ENCODE data around the gene KRTAP3-1. TPM values are rescaled to one million over a fixed set of nuclear protein-coding genes. Genes with fewer than 3 reads are reported as not detected.
"Not testable (repeated sequence)": the region's sequence is repeated elsewhere in the genome, so short reads cannot be mapped to it uniquely, and the experiment has no call there.

KRTAP3-1 gene
- total and polyA plus RNA-seq, 2 donors (not counting 3 experiments of a cell fraction or from before 2014, with no cell fraction given): not detected

GRCh38 chr17:41034346-41034935 lies 25.5 kb upstream of the KRTAP3-1 start, which contains the start of gene KRTAP1-3:
Gene KRTAP1-3, minus strand, starts transcription at chr17:41034874. Its CDS starts 53 bp downstream, at chr17:41034821.
- POLR2A ChIA-PET; H3K27ac ChIP-seq (ENCODE audit: insufficient read depth, low read depth, low read length); H3K9ac ChIP-seq (replicated peaks; ENCODE audit: extremely low read depth, insufficient read depth, low read length); intact Hi-C loops (cut with micrococcal nuclease); H3K4me1 ChIP-seq (ENCODE audit: control insufficient read depth, extremely low read depth, insufficient read depth, low read length); H4K20me1 ChIP-seq (replicated peaks; ENCODE audit: control insufficient read depth, extremely low read depth, insufficient read depth, low read length); H3K4me3 ChIP-seq (replicated peaks in 1 of 3; ENCODE audit: insufficient read depth in 1 of 3, low read depth in 1 of 3, low read length in 3 of 3); H3K79me2 ChIP-seq (ENCODE audit: control insufficient read depth, insufficient read depth, low read length); H3K36me3 ChIP-seq (ENCODE audit: control insufficient read depth in 2 of 2, extremely low read depth in 1 of 2, insufficient read depth in 2 of 2, low read length in 2 of 2); FAIRE-seq; BruUV-seq (replicated peaks); DNase-seq (ENCODE audit: low read depth, low spot score); H3K9me1 ChIP-seq (replicated peaks; ENCODE audit: control insufficient read depth, extremely low read depth, insufficient read depth, low read length); H3K9me3 ChIP-seq (replicated peaks; ENCODE audit: control insufficient read depth, insufficient read depth, low read length); H2AFZ ChIP-seq (ENCODE audit: low read depth, low read length); dilution Hi-C loops (cut with MboI; ENCODE audit: extremely low pct_ligation_motif_present, low sequenced_read_pairs); H3K4me2 ChIP-seq (ENCODE audit: insufficient read depth, low read length); H3K27me3 ChIP-seq (ENCODE audit: control insufficient read depth in 2 of 2, insufficient read depth in 2 of 2, low read length in 2 of 2): not testable (repeated sequence)
- CTCF ChIA-PET: interaction anchor here (1.0 kb wide), 1 partner anchor 9 kb away, joined by 3 read pairs; no protein-coding TSS in a partner anchor

GRCh38 chr17:41029633-41030245 lies 20.8 kb upstream of the KRTAP3-1 start, which contains the start of gene KRTAP1-4:
Gene KRTAP1-4, minus strand, starts transcription at chr17:41030195. Its CDS starts 117 bp downstream, at chr17:41030078.
- FAIRE-seq: no peak
- CTCF ChIA-PET: interaction anchor here (1.1 kb wide), 1 partner anchor 40 kb away, joined by 3 read pairs; no protein-coding TSS in a partner anchor
- no TSS peak for BruUV-seq (replicated peaks)

More at GRCh38 chr17:41029633-41030245, 20.8 kb upstream of the KRTAP3-1 start, which contains the start of gene KRTAP1-4:
- Histone ChIP-seq H3K9ac (replicated peaks; ENCODE audit: extremely low read depth, insufficient read depth, low read length) (no peak within 1 kb of the TSS), H3K27ac (ENCODE audit: insufficient read depth, low read depth, low read length) (no peak within 1 kb of the TSS), H3K4me1 (ENCODE audit: control insufficient read depth, extremely low read depth, insufficient read depth, low read length) (no peaks in the 10 kb centered on the region), H2AFZ (ENCODE audit: low read depth, low read length) (no peak within 1 kb of the TSS), H3K27me3 (ENCODE audit: control insufficient read depth in 2 of 2, insufficient read depth in 2 of 2, low read length in 2 of 2) (peaks cover 2% of the 10 kb centered on the region in 2 experiments), H3K9me1 (replicated peaks; ENCODE audit: control insufficient read depth, extremely low read depth, insufficient read depth, low read length) (no peaks in the 10 kb centered on the region), H3K9me3 (replicated peaks; ENCODE audit: control insufficient read depth, insufficient read depth, low read length) (no peaks in the 10 kb centered on the region), H3K79me2 (ENCODE audit: control insufficient read depth, insufficient read depth, low read length) (no peaks in the 10 kb centered on the region), H3K4me2 (ENCODE audit: insufficient read depth, low read length) (no peak within 1 kb of the TSS), H4K20me1 (replicated peaks; ENCODE audit: control insufficient read depth, extremely low read depth, insufficient read depth, low read length) (no peaks in the 10 kb centered on the region), H3K36me3 (ENCODE audit: control insufficient read depth in 2 of 2, extremely low read depth in 1 of 2, insufficient read depth in 2 of 2, low read length in 2 of 2) (no peaks in the 10 kb centered on the region), H3K4me3 (replicated peaks in 1 of 3; ENCODE audit: insufficient read depth in 1 of 3, low read depth in 1 of 3, low read length in 3 of 3) (no peak within 1 kb of the TSS)
- no peak for DNase-seq (ENCODE audit: low read depth, low spot score)
- intact Hi-C loops (cut with micrococcal nuclease) (loop anchor here (10.0 kb wide), 1 partner anchor 755 kb away; no protein-coding TSS in a partner anchor), dilution Hi-C loops (cut with MboI; ENCODE audit: extremely low pct_ligation_motif_present, low sequenced_read_pairs) (no loop called here)
- TF ChIP-seq FOS (IDR thresholded peaks at IDR 0.05; ENCODE audit: borderline replicate concordance, insufficient read depth, low read length) (no peak), POLR2A (IDR thresholded peaks at IDR 0.05; ENCODE audit: low read depth, low read length) (no peak), MAX (IDR thresholded peaks at IDR 0.05; ENCODE audit: insufficient read depth, insufficient read length) (no peak), CTCF (IDR thresholded peaks at IDR 0.05; ENCODE audit: extremely low read depth in 1 of 2, insufficient read depth in 1 of 2, low read depth in 1 of 2, low read length in 2 of 2) (no peak), POLR2AphosphoS5 (IDR thresholded peaks at IDR 0.05; ENCODE audit: insufficient read depth, low read depth, low read length) (no peak), JUN (IDR thresholded peaks at IDR 0.05; ENCODE audit: borderline replicate concordance, insufficient read depth, insufficient read length, low read depth) (no peak), GATA2 (IDR thresholded peaks at IDR 0.05; ENCODE audit: insufficient read depth, insufficient read length, low read depth, low read length) (no peak)
- POLR2A ChIA-PET: no interaction called here
